Keratinocyte (primary cell): ENCODE measurements around the gene STXBP2.

ENCODE experiments used
- EZH2 ChIP-seq: IDR thresholded peaks from one replicate; pipeline ENCODE4 v1.6.1; 2012; ENCODE audit warnings: inconsistent platforms, mild to moderate bottlenecking, low read length, moderate library complexity
- TF ChIP-seq, protein P1 (sequence below), 3 experiments: IDR thresholded peaks in 1 of 3; conservative IDR thresholded peaks in 1 of 3; optimal IDR thresholded peaks in 1 of 3; 2 replicates in 2 of 3; 3 replicates in 1 of 3; pipeline versions ENCODE3 to v1.5.1; 2011; ENCODE audit warnings: low read length in 3 of 3, mild to moderate bottlenecking in 3 of 3, moderate library complexity in 2 of 3, control low read depth in 1 of 3, inconsistent platforms in 1 of 3; ENCODE audit not compliant: insufficient read depth in 2 of 3; ENCODE audit errors: extremely low read depth in 1 of 3

DNA sequence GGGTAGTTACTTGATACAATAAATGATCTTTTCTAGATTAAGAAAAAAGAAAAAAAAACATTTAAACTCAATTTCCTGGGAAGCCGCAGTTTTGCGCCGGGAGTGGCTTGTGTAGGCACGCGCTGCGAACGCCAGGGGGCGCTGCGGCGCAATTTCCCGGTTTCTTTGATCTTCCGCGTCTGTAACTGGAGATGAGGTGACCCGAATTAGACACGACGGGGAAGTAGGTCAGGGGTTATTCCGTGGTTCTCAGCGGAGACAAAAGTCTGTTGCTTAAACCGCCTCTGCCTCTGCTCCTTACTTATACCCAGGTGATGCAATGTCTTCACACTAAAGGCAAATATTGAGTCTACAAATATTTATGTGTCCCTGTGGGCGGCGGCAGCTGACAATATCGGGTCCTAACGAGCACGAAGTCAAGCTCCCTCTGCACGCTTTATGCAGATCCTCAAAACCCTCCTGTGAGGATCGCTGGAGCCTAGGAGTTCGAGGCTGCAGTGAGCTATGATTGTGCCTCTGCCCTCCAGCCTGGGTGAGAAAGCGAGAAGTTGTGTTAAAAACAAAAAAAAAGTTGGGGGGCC, 15.2 kb downstream of the STXBP2 start:
- TF ChIP-seq, protein P1, sequence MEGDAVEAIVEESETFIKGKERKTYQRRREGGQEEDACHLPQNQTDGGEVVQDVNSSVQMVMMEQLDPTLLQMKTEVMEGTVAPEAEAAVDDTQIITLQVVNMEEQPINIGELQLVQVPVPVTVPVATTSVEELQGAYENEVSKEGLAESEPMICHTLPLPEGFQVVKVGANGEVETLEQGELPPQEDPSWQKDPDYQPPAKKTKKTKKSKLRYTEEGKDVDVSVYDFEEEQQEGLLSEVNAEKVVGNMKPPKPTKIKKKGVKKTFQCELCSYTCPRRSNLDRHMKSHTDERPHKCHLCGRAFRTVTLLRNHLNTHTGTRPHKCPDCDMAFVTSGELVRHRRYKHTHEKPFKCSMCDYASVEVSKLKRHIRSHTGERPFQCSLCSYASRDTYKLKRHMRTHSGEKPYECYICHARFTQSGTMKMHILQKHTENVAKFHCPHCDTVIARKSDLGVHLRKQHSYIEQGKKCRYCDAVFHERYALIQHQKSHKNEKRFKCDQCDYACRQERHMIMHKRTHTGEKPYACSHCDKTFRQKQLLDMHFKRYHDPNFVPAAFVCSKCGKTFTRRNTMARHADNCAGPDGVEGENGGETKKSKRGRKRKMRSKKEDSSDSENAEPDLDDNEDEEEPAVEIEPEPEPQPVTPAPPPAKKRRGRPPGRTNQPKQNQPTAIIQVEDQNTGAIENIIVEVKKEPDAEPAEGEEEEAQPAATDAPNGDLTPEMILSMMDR (optimal IDR thresholded peaks at IDR 0.05 in 1 of 3, IDR thresholded peaks at IDR 0.05 in 1 of 3, conservative IDR thresholded peaks at IDR 0.05 in 1 of 3; ENCODE audit: extremely low read depth in 1 of 3, insufficient read depth in 2 of 3, low read length in 3 of 3) = peak; percentile 78 to 95 (median 87)
- no peak for TF ChIP-seq EZH2
